NCI-H2107 treated with DMSO at 0.1 percent for 48 hours (cell line): ENCODE results near the gene ZFHX3.
A peak's percentile ranks its signal among the peaks of the same experiment; 100 is the strongest.

Source experiments
- DNase-seq: peaks from one replicate; lab custom pipeline; 2025; ENCODE audit not compliant: unreplicated experiment; lab: John Stamatoyannopoulos, UW

The ZFHX3 gene

GRCh38 chr16:72834499-72834898, 213.4 kb downstream of the ZFHX3 start:
- DNase-seq, result no peak

- no peak for DNase-seq
These were observed 214.0 kb downstream of the ZFHX3 start for GRCh38 chr16:72833969-72834368.

GRCh38 chr16:72833482-72833881, 214.4 kb downstream of the ZFHX3 start:
- DNase-seq, result no peak

GRCh38 chr16:72832621-72833248, 215.2 kb downstream of the ZFHX3 start:
- DNase-seq, result peak; percentile 5

GRCh38 chr16:72829846-72830775, 217.8 kb downstream of the ZFHX3 start:
- DNase-seq, result no peak

GRCh38 chr16:72827866-72828265, 220.1 kb downstream of the ZFHX3 start:
- DNase-seq, result no peak

GRCh38 chr16:72825912-72826621, 221.9 kb downstream of the ZFHX3 start:
- no peak for DNase-seq

GRCh38 chr16:72824761-72825160, 223.2 kb downstream of the ZFHX3 start:
- DNase-seq, result no peak

- no peak for DNase-seq
These were observed 223.9 kb downstream of the ZFHX3 start for GRCh38 chr16:72824027-72824426.

- DNase-seq, result no peak
These were observed 226.6 kb downstream of the ZFHX3 start for GRCh38 chr16:72821185-72821950.

- no peak for DNase-seq
These were observed 228.6 kb downstream of the ZFHX3 start for GRCh38 chr16:72819345-72819744.

- DNase-seq, result no peak
These were observed 229.6 kb downstream of the ZFHX3 start for GRCh38 chr16:72818236-72818845.

- DNase-seq, result no peak
These were observed 232.3 kb downstream of the ZFHX3 start for GRCh38 chr16:72815348-72816318.

- no peak for DNase-seq
These were observed 233.7 kb downstream of the ZFHX3 start for GRCh38 chr16:72814226-72814625.

GRCh38 chr16:72812672-72813071, 235.3 kb downstream of the ZFHX3 start:
- no peak for DNase-seq

GRCh38 chr16:72811876-72812275, 236.1 kb downstream of the ZFHX3 start:
- DNase-seq, result no peak

- no peak for DNase-seq
These were observed 236.7 kb downstream of the ZFHX3 start for GRCh38 chr16:72811188-72811720.

GRCh38 chr16:72810480-72810879, 237.4 kb downstream of the ZFHX3 start:
- no peak for DNase-seq

GRCh38 chr16:72809446-72809845, 238.5 kb downstream of the ZFHX3 start:
- DNase-seq, result no peak
